HepG2 (cell line): Measurements from ENCODE around the gene CLDN9. TPM values are rescaled to one million over a fixed set of nuclear protein-coding genes. Genes with fewer than 3 reads are reported as not detected.

ENCODE experiments used
- ATAC-seq: fragments of 200-7000 bp; cut with Tn5 transposase; 3 replicates; pipeline ENCODE4 v1.9.1; 2020; ENCODE audit warnings: mild to moderate bottlenecking, moderate library complexity
- BruUV-seq: library from RNA; stranded (reverse); fragments of 400-500 nt; replicated peaks from 2 replicates; lab custom pipeline; 2021; lab: Mats Ljungman, UMichigan
- CTCF ChIA-PET: fragments of 300-600 bp; formaldehyde crosslinking; extraction: SDS; loops from one replicate; lab custom pipeline; 2021; ENCODE audit warnings: low total read pairs, inconsistent platforms, low intra/inter-chr PET ratio; lab: Yijun Ruan, JAX
- POLR2A ChIA-PET: fragments of 350-600 bp; sonication (Branson Sonifier 250); formaldehyde crosslinking; loops from one replicate; lab custom pipeline; 2020; ENCODE audit warnings: antibody characterized with exemption, inconsistent platforms; lab: Yijun Ruan, JAX
- DNase-seq: peaks from one replicate; pipeline ENCODE4 v3.0.0-alpha.2; 2015; ENCODE audit warnings: low spot score
- FAIRE-seq: peaks from 3 replicates; lab custom pipeline; 2011; peaks lifted over from hg19 to GRCh38; lab: Jason Lieb, UNC
- H2AFZ ChIP-seq: one replicate; pipeline ENCODE4 v1.6.1; 2011; ENCODE audit warnings: low read length, inconsistent platforms
- H3K27ac ChIP-seq: fragments of 300-600 bp; 3 replicates; pipeline ENCODE4 v1.8.0; 2011; ENCODE audit warnings: mixed run types, mild to moderate bottlenecking, mixed read lengths, low read length, inconsistent platforms; ENCODE audit not compliant: insufficient read depth; ENCODE audit errors: extremely low read length
- H3K27me3 ChIP-seq, 2 experiments: fragments of 200-600 bp in 1 of 2; 2 replicates in 1 of 2; 3 replicates in 1 of 2; pipeline versions ENCODE4 v1.6.0 to v1.8.0; 2011; ENCODE audit warnings: low read length in 2 of 2, mild to moderate bottlenecking in 2 of 2, moderate library complexity in 2 of 2, inconsistent platforms in 1 of 2; ENCODE audit not compliant: insufficient read depth in 2 of 2, control insufficient read depth in 1 of 2
- H3K36me3 ChIP-seq, 2 experiments: fragments of 200-600 bp in 1 of 2; replicated peaks in 1 of 2; 2 replicates in 1 of 2; 3 replicates in 1 of 2; pipeline versions ENCODE4 v1.5.1 to v1.8.0; 2011; ENCODE audit warnings: low read length in 2 of 2, inconsistent platforms in 1 of 2; ENCODE audit not compliant: insufficient read depth in 2 of 2, control insufficient read depth in 1 of 2
- H3K4me1 ChIP-seq: 2 replicates; pipeline ENCODE4 v1.5.1; 2012; ENCODE audit warnings: low read length, inconsistent platforms; ENCODE audit not compliant: insufficient read depth
- H3K4me2 ChIP-seq: 2 replicates; pipeline ENCODE4 v1.6.0; 2011; ENCODE audit warnings: low read depth, low read length, inconsistent platforms
- H3K4me3 ChIP-seq, 3 experiments: fragments of 200-600 bp in 1 of 3; sonication (generic), shearing (Covaris generic) in 1 of 3; replicated peaks in 1 of 3; 2 replicates each; pipeline ENCODE4 v1.5.1; 2011 to 2016; ENCODE audit warnings: low read length in 3 of 3, inconsistent platforms in 2 of 3, low read depth in 2 of 3, mild to moderate bottlenecking in 2 of 3, control low read depth in 1 of 3, mixed read lengths in 1 of 3; ENCODE audit not compliant: insufficient read depth in 1 of 3
- H3K79me2 ChIP-seq: one replicate; pipeline ENCODE4 v1.6.1; 2011; ENCODE audit warnings: low read length, inconsistent platforms; ENCODE audit not compliant: insufficient read depth
- H3K9ac ChIP-seq: 2 replicates; pipeline ENCODE4 v1.6.0; 2011; ENCODE audit warnings: mild to moderate bottlenecking, low read depth, low read length, inconsistent platforms; ENCODE audit not compliant: insufficient read depth
- H3K9me3 ChIP-seq: 2 replicates; pipeline ENCODE4 v1.5.1; 2012; ENCODE audit warnings: mild to moderate bottlenecking, low read length
- H4K20me1 ChIP-seq: 2 replicates; pipeline ENCODE4 v1.6.0; 2011; ENCODE audit warnings: inconsistent platforms, mild to moderate bottlenecking, low read length, moderate library complexity; ENCODE audit not compliant: insufficient read depth
- CC2D1A ChIP-seq: sonication (generic); formaldehyde crosslinking; IDR thresholded peaks from 2 replicates; pipeline ENCODE4 v1.8.1; 2023; ENCODE audit warnings: mild to moderate bottlenecking, missing genetic modification reagents
- NFKB2 ChIP-seq: sonication (generic); formaldehyde crosslinking; IDR thresholded peaks from 2 replicates; pipeline ENCODE4 v1.4.0; 2020; ENCODE audit warnings: missing genetic modification reagents, borderline replicate concordance
- RFX5 ChIP-seq: IDR thresholded peaks from 2 replicates; pipeline ENCODE4 v1.6.1; 2011; ENCODE audit warnings: low read depth, low read length, improper control_type of control experiment
- SMC3 ChIP-seq: IDR thresholded peaks from 2 replicates; pipeline ENCODE4 v1.6.1; 2011; ENCODE audit warnings: low read length, improper control_type of control experiment
- ZFP41 ChIP-seq: sonication (generic); formaldehyde crosslinking; IDR thresholded peaks from 2 replicates; pipeline ENCODE4 v1.4.0; 2020; ENCODE audit warnings: mild to moderate bottlenecking, missing genetic modification reagents, borderline replicate concordance
- ZNF382 ChIP-seq: sonication (generic); formaldehyde crosslinking; IDR thresholded peaks from 2 replicates; pipeline ENCODE4 v1.5.0; 2020; ENCODE audit warnings: missing genetic modification reagents, mild to moderate bottlenecking, borderline replicate concordance
- ZNF451 ChIP-seq: sonication (generic); formaldehyde crosslinking; IDR thresholded peaks from 2 replicates; pipeline ENCODE4 v1.5.0; 2020; ENCODE audit warnings: mild to moderate bottlenecking, missing genetic modification reagents
- ZNF576 ChIP-seq: sonication (generic); formaldehyde crosslinking; IDR thresholded peaks from 2 replicates; pipeline ENCODE4 v1.4.0; 2020; ENCODE audit warnings: mild to moderate bottlenecking, missing genetic modification reagents
- ZNF781 ChIP-seq: sonication (generic); formaldehyde crosslinking; IDR thresholded peaks from 2 replicates; pipeline ENCODE4 v1.5.1; 2020; ENCODE audit warnings: borderline replicate concordance, mild to moderate bottlenecking, missing genetic modification reagents; ENCODE audit errors: not compliant biosample characterization
- WGBS: methylation state at CpG from one replicate; pipeline ENCODE4 v1.1.6; 2017; ENCODE audit warnings: low lambda C conversion rate; 5-methylcytosine and 5-hydroxymethylcytosine counted together
- in situ Hi-C: cut with HindIII; loops from 2 replicates; pipeline ENCODE4 v1.10.0; 2017; ENCODE audit warnings: low pct_unique_long_range_greater_than_20kb; ENCODE audit not compliant: extremely low pct_ligation_motif_present
- intact Hi-C: fragments of 100-400 bp; cut with micrococcal nuclease; formaldehyde crosslinking; loops from one replicate; pipeline ENCODE4 v1.10.0; 2022; ENCODE audit not compliant: unreplicated experiment
- polyA plus RNA-seq, 8 experiments: library from polyadenylated mRNA; depleted of rRNA in 3 of 8; stranded (reverse) in 7 of 8; unstranded in 1 of 8; fragments of >200 nt; fragmentation: Illumina TruSeq in 4 of 8; extraction: Trizol in 4 of 8; gene quantifications; 2 replicates each; pipeline versions ENCODE4 v1.2.1 to v1.2.3, GENCODE V29; 2011 to 2016; ENCODE audit warnings: low read depth in 4 of 8, missing spikeins in 1 of 8, mixed read lengths in 1 of 8; ENCODE audit not compliant: insufficient read depth in 1 of 8
- total RNA-seq, 5 experiments: library from RNA; depleted of rRNA; stranded (reverse); fragments of >200 nt; fragmentation: Illumina TruSeq; extraction: Trizol; gene quantifications; 2 replicates each; pipeline ENCODE4 v1.2.3, GENCODE V29; 2016; ENCODE audit warnings: low read depth in 1 of 5
- TF ChIP-seq, protein P1 (sequence below): sonication (generic); formaldehyde crosslinking; IDR thresholded peaks from 2 replicates; pipeline ENCODE4 v1.5.0; 2020; ENCODE audit warnings: mild to moderate bottlenecking, low read depth, missing genetic modification reagents, borderline replicate concordance
- TF ChIP-seq, protein P2 (sequence below): IDR thresholded peaks from 2 replicates; pipeline ENCODE4 v1.6.1; 2016; ENCODE audit warnings: mild to moderate bottlenecking, missing biosample characterization, missing genetic modification reagents

CLDN9 gene
- total and polyA plus RNA-seq, 2 of the 13 experiments (the other 11 are each of a cell fraction or from before 2014, with no cell fraction given): 0.15 to 0.26 TPM

GRCh38 chr16:2990891-2991290 lies 21.8 kb upstream of the CLDN9 start:
- H2AFZ ChIP-seq: no peak overlapping the region
- peaks cover 15 to 45% of the 10 kb centered on the region in 2 experiments; a peak in 4 of 5 replicates for H3K27me3 ChIP-seq
- TF ChIP-seq, protein P1, sequence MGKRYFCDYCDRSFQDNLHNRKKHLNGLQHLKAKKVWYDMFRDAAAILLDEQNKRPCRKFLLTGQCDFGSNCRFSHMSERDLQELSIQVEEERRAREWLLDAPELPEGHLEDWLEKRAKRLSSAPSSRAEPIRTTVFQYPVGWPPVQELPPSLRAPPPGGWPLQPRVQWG (CRISPR knock-in tag): no peak
- TF ChIP-seq ZNF451 (CRISPR knock-in tag): no peak
- no peak for TF ChIP-seq RFX5
- TF ChIP-seq, protein P2, sequence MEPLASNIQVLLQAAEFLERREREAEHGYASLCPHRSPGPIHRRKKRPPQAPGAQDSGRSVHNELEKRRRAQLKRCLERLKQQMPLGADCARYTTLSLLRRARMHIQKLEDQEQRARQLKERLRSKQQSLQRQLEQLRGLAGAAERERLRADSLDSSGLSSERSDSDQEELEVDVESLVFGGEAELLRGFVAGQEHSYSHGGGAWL: no peak
- TF ChIP-seq ZNF382 (CRISPR knock-in tag): no peak
- no peak for TF ChIP-seq NFKB2 (CRISPR knock-in tag)
- no peak for TF ChIP-seq ZFP41 (CRISPR knock-in tag)
- TF ChIP-seq ZNF576 (CRISPR knock-in tag): no peak
- TF ChIP-seq ZNF781 (CRISPR knock-in tag): no peak
- no peak for TF ChIP-seq SMC3
- no peak for TF ChIP-seq CC2D1A
- peaks cover 16% of the 10 kb centered on the region; the same call in 1 of the 2 replicates for H3K4me1 ChIP-seq
- CTCF ChIA-PET: no interaction called here
- 12% methylated on average over 6 of the region's 10 CpGs for WGBS
- BruUV-seq: no TSS peak
- H3K4me2 ChIP-seq: no peak overlapping the region
- POLR2A ChIA-PET: interaction anchor here (1.5 kb wide), 1 partner anchor 10 kb away, joined by 6 read pairs; the partner anchor contains the start of gene PKMYT1
- in situ Hi-C loops (no loop called here), intact Hi-C loops (no loop called here)
- no peaks in the 10 kb centered on the region for H3K79me2 ChIP-seq
- no peak overlapping the region for H3K27ac ChIP-seq
- H3K9ac ChIP-seq: no peak overlapping the region
- H3K4me3 ChIP-seq: no peak overlapping the region
- ATAC-seq (no peak), FAIRE-seq (no peak), DNase-seq (no peak)
- no peaks in the 10 kb centered on the region for H3K36me3 ChIP-seq
- no peaks in the 10 kb centered on the region for H4K20me1 ChIP-seq
- no peaks in the 10 kb centered on the region for H3K9me3 ChIP-seq
